ENCODE data around the gene CUX1.
"Not testable (repeated sequence)": the region's sequence is repeated elsewhere in the genome, so short reads cannot be mapped to it uniquely, and the experiment has no call there.

The CUX1 gene

DNA sequence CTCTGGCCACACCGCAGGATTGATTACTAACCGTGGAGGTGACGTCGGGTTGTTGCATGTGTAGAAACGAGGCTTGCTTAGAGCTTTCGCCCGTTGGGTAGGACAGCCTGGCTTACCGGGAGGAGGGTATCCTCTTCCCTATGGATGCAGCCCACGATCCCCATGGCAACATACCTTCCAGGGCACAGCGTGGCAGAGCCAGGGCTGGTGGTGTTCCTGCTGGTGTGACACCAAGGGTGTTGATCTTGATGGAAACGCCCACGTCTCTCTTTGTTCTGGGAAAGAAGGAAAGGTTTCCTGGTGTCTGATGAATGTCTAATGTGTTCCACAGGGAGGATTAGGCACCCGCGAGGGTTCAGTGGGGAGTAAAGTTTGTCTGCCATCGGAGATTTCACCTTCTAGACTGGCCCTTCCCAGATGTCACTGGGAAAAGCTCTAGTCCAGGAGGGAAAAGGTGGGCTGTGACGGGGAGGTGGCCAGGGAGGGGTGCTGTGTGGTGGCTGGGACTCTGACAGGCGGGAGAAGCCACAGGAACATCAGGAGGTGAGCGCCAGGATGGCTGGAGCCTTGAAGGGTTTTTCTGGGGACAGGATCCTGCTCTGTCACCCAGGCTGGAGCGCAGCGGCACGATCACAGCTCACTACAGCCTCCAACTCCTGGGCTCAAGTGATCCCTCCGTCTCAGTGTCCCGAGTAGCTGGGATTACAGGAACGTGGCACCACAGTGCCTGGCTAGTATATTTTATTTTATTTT lies 102.1 kb downstream of the CUX1 start:
- no peaks in the 10 kb centered on the region for H3K9me3 ChIP-seq (ENCODE audit: control insufficient read depth, insufficient read depth, low read length)
- no peak overlapping the region for H3K9ac ChIP-seq (ENCODE audit: low read depth, low read length)
- H3K36me3 ChIP-seq (ENCODE audit: insufficient read depth, low read length), result no peaks in the 10 kb centered on the region
- H3K4me1 ChIP-seq (ENCODE audit: insufficient read depth, low read length), result peaks cover 4% of the 10 kb centered on the region; the same call in 1 of the 2 replicates

GRCh38 chr7:101921061-101921460 lies 103.6 kb downstream of the CUX1 start:
- no peaks in the 10 kb centered on the region for H3K36me3 ChIP-seq (ENCODE audit: insufficient read depth, low read length)
- H3K9ac ChIP-seq (ENCODE audit: low read depth, low read length), result no peak overlapping the region
- peaks cover 4% of the 10 kb centered on the region; the same call in 1 of the 2 replicates for H3K4me1 ChIP-seq (ENCODE audit: insufficient read depth, low read length)
- no peaks in the 10 kb centered on the region for H3K9me3 ChIP-seq (ENCODE audit: control insufficient read depth, insufficient read depth, low read length)

DNA sequence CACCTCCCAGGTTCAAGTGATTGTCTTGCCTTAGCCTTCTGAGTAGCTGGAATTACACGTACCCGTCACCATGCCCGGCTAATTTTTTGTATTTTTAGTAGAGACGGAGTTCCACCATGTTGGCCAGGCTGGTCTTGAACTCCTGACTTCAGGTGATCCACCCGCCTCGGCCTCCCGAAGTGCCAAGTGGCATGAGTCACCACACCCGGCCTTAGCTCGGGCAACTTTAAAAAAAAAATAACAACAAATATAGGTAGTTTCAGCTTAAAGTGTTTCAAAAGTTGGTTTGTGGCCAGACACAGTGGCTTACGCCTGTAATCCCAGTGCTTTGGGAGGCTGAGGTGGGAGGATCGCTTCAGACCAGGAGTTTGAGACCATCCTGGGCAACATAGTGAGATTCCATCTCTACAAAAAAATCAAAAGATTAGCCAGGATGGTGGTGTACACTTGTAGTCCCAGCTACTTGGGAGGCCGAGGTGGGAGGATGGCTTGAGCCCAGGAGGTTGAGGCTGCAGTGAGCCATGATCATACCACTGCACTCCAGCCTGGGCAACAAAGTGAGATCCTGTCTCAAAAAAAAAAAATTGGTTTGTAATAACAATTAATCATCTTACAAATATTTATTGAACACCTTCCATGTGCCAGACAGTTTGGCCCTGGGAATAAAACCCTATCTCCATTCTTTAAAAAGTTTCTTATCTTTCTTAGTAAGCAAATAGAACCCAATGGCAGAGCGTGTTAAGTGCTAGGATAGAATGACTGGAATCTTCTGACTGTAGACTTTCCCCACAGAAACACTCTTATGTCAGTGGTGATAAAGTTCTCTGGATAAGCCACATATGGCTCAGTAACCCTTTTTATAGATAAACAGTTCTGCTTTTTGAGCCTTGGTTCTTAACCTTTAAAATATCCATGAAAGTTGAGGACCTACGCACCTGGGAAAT lies 104.4 kb downstream of the CUX1 start:
- H3K9me3 ChIP-seq (ENCODE audit: control insufficient read depth, insufficient read depth, low read length); H3K4me1 ChIP-seq (ENCODE audit: insufficient read depth, low read length); H3K9ac ChIP-seq (ENCODE audit: low read depth, low read length); H3K36me3 ChIP-seq (ENCODE audit: insufficient read depth, low read length): not testable (repeated sequence)

- H3K9ac ChIP-seq (ENCODE audit: low read depth, low read length), result no peak overlapping the region
- no peaks in the 10 kb centered on the region for H3K9me3 ChIP-seq (ENCODE audit: control insufficient read depth, insufficient read depth, low read length)
- peaks cover 7% of the 10 kb centered on the region; the same call in 1 of the 2 replicates for H3K4me1 ChIP-seq (ENCODE audit: insufficient read depth, low read length)
- H3K36me3 ChIP-seq (ENCODE audit: insufficient read depth, low read length), result no peaks in the 10 kb centered on the region
Measured at GRCh38 chr7:101922631-101923601, 105.5 kb downstream of the CUX1 start.

GRCh38 chr7:101923602-101923985 lies 106.2 kb downstream of the CUX1 start:
- H3K9ac ChIP-seq (ENCODE audit: low read depth, low read length), result no peak overlapping the region
- H3K9me3 ChIP-seq (ENCODE audit: control insufficient read depth, insufficient read depth, low read length), result no peaks in the 10 kb centered on the region
- H3K4me1 ChIP-seq (ENCODE audit: insufficient read depth, low read length), result peaks cover 9% of the 10 kb centered on the region; the same call in 1 of the 2 replicates
- H3K36me3 ChIP-seq (ENCODE audit: insufficient read depth, low read length), result no peaks in the 10 kb centered on the region

- Histone ChIP-seq H3K36me3 (ENCODE audit: insufficient read depth, low read length) (no peaks in the 10 kb centered on the region), H3K9ac (ENCODE audit: low read depth, low read length) (no peak overlapping the region), H3K4me1 (ENCODE audit: insufficient read depth, low read length) (peaks cover 9% of the 10 kb centered on the region; the same call in 1 of the 2 replicates), H3K9me3 (ENCODE audit: control insufficient read depth, insufficient read depth, low read length) (no peaks in the 10 kb centered on the region)
Measured at GRCh38 chr7:101924171-101924570, 106.7 kb downstream of the CUX1 start.

DNA sequence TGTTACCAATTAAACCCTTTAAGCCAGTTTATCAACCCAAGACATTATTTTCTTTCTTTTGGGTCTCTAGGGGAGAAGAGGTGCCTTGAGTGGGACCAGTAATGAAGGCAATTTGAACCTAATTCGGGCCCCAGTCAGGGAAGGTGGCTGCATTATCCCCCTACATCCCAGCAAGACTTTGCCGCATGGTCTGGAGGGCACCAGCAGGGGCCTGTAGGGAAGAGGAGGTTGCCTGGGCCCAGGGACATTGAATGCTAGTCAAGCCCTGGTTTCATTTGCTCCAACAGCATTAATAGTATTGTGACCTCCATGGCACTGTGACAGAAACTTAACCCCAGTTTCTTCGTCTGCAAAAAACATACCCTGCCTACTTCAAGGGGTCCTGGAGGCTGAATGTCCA lies 108.8 kb downstream of the CUX1 start:
- Histone ChIP-seq H3K4me1 (ENCODE audit: insufficient read depth, low read length) (peaks cover 9% of the 10 kb centered on the region; the same call in 1 of the 2 replicates), H3K36me3 (ENCODE audit: insufficient read depth, low read length) (no peaks in the 10 kb centered on the region), H3K9ac (ENCODE audit: low read depth, low read length) (no peak overlapping the region)

DNA sequence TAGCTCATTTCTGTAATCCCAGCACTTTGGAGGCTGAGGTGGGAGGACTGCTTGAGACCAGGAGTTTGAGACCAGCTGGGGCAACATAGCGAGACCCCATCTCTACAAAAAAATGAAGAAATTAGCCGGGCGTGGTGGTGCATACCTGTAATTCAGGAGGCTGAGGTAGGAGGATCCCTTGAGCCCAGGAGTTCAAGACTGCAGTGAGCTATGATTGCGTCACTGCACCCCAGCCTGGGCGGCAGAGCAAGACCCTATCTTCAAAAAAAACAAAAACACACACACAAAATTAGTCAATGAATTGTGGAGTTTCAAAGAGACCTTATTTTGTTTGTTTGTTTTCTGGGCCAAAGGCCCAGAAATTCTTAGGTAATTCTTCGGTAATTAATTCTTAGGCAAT lies 110.0 kb downstream of the CUX1 start:
- H3K4me1 ChIP-seq (ENCODE audit: insufficient read depth, low read length), result peaks cover 18% of the 10 kb centered on the region
- no peaks in the 10 kb centered on the region for H3K9me3 ChIP-seq (ENCODE audit: control insufficient read depth, insufficient read depth, low read length)
- no peaks in the 10 kb centered on the region for H3K36me3 ChIP-seq (ENCODE audit: insufficient read depth, low read length)
- no peak overlapping the region for H3K9ac ChIP-seq (ENCODE audit: low read depth, low read length)

More for the DNA sequence above, 108.8 kb downstream of the CUX1 start:
- H3K9me3 ChIP-seq (ENCODE audit: control insufficient read depth, insufficient read depth, low read length), result no peaks in the 10 kb centered on the region

- Histone ChIP-seq H3K9ac (ENCODE audit: low read depth, low read length) (no peak overlapping the region), H3K4me1 (ENCODE audit: insufficient read depth, low read length) (peaks cover 18% of the 10 kb centered on the region; the same call in 1 of the 2 replicates), H3K9me3 (ENCODE audit: control insufficient read depth, insufficient read depth, low read length) (no peaks in the 10 kb centered on the region), H3K36me3 (ENCODE audit: insufficient read depth, low read length) (no peaks in the 10 kb centered on the region)
Measured at GRCh38 chr7:101927802-101928201, 110.4 kb downstream of the CUX1 start.

DNA sequence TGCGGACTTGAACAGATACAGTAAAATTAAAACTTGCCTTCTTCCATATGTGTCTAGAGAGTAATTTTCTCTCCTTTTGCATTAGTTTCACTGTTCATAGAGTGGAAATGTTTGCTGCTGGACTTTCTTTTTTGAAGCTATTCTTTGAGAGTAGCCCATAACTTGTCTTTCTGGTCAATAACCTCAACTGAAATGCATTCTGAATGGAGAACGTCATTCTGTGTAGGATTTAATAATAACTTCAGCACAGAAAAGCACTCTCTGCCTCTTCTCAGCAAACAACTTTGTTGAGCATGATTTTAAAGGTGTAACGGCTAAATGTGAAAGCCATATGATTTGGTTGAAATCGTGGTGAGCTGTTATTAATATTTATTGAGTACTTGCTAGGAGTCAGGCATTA lies 111.8 kb downstream of the CUX1 start:
- Histone ChIP-seq H3K36me3 (ENCODE audit: insufficient read depth, low read length) (no peaks in the 10 kb centered on the region), H3K4me1 (ENCODE audit: insufficient read depth, low read length) (peaks cover 33% of the 10 kb centered on the region), H3K9ac (ENCODE audit: low read depth, low read length) (no peak overlapping the region), H3K9me3 (ENCODE audit: control insufficient read depth, insufficient read depth, low read length) (no peaks in the 10 kb centered on the region)

DNA sequence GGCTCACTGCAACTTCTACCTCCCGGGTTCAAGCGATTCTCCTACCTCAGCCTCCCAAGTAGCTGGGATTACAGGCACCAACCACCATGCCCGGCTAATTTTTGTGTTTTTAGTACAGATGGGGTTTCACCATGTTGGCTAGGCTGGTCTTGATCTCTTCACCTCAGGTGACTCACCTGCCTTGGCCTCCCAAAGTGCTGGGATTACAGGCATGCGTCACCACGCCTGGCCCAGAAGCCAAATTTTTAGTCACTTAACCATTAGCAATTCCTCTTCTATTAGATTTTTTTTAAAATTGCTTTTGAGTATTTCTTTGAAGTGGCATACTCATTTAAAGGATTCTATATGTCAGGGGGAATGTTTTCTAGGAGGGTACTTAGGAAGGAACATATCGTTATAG lies 112.5 kb downstream of the CUX1 start:
- peaks cover 39% of the 10 kb centered on the region for H3K4me1 ChIP-seq (ENCODE audit: insufficient read depth, low read length)
- not testable (repeated sequence) for H3K36me3 ChIP-seq (ENCODE audit: insufficient read depth, low read length); H3K9ac ChIP-seq (ENCODE audit: low read depth, low read length); H3K9me3 ChIP-seq (ENCODE audit: control insufficient read depth, insufficient read depth, low read length)

- peaks cover 52% of the 10 kb centered on the region for H3K4me1 ChIP-seq (ENCODE audit: insufficient read depth, low read length)
Measured at GRCh38 chr7:101932083-101932482, 114.7 kb downstream of the CUX1 start.

DNA sequence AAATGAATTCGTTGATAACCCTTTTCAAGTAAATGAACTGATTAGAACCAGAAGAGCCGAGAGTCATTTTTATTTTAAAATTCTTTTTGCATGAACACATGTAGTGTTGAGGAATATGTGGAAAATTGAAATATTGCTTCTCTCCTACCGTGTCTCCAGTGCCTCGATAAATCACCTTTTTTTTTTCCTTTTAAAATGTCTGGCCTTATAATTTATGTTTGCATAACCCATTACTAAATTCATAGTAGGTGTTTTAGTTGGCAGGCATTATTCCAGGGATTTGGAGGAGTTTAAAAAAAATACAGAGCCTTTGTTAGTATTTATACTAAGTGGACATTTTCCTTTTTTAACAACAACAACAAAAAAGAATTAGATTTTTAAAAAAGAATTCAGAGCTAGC lies 115.6 kb downstream of the CUX1 start:
- Histone ChIP-seq H3K4me1 (ENCODE audit: insufficient read depth, low read length) (peaks cover 53% of the 10 kb centered on the region), H3K9ac (ENCODE audit: low read depth, low read length) (no peak overlapping the region)

More at GRCh38 chr7:101932083-101932482, 114.7 kb downstream of the CUX1 start:
- Histone ChIP-seq H3K36me3 (ENCODE audit: insufficient read depth, low read length) (no peaks in the 10 kb centered on the region), H3K9ac (ENCODE audit: low read depth, low read length) (no peak overlapping the region), H3K9me3 (ENCODE audit: control insufficient read depth, insufficient read depth, low read length) (no peaks in the 10 kb centered on the region)

DNA sequence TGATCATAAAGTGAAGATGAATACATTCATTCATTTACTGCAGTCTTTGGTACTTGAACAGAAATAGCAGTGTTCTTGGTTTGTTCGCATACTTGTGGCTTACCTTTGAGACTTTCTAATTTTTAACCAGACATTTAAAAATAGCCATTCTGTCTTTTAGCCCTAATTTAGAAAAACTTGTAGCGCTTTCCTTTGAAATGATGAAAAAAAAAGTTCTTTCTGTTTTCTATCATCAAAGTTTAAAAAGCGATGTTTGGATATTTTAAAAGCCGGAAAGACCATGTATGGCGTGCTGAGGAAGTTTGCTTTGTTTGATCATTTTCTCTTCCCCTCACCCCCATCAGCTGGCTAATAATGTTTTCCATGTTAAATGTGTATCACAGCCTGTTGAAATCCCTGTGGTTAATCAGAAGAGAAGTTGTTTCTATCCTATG lies 116.3 kb downstream of the CUX1 start:
- Histone ChIP-seq H3K9me3 (ENCODE audit: control insufficient read depth, insufficient read depth, low read length) (no peaks in the 10 kb centered on the region), H3K4me1 (ENCODE audit: insufficient read depth, low read length) (peaks cover 52% of the 10 kb centered on the region), H3K9ac (ENCODE audit: low read depth, low read length) (no peak overlapping the region), H3K36me3 (ENCODE audit: insufficient read depth, low read length) (no peaks in the 10 kb centered on the region)

More for the DNA sequence above, 115.6 kb downstream of the CUX1 start:
- Histone ChIP-seq H3K36me3 (ENCODE audit: insufficient read depth, low read length) (no peaks in the 10 kb centered on the region), H3K9me3 (ENCODE audit: control insufficient read depth, insufficient read depth, low read length) (no peaks in the 10 kb centered on the region)
